Measurements from ENCODE around the gene CERS1. TPM values are rescaled to one million over a fixed set of nuclear protein-coding genes. Genes with fewer than 3 reads are reported as not detected.
"Not testable (repeated sequence)": the region's sequence is repeated elsewhere in the genome, so short reads cannot be mapped to it uniquely, and the experiment has no call there.

Gene CERS1
- total RNA-seq, 2 experiments from 2014 or later: not detected

DNA sequence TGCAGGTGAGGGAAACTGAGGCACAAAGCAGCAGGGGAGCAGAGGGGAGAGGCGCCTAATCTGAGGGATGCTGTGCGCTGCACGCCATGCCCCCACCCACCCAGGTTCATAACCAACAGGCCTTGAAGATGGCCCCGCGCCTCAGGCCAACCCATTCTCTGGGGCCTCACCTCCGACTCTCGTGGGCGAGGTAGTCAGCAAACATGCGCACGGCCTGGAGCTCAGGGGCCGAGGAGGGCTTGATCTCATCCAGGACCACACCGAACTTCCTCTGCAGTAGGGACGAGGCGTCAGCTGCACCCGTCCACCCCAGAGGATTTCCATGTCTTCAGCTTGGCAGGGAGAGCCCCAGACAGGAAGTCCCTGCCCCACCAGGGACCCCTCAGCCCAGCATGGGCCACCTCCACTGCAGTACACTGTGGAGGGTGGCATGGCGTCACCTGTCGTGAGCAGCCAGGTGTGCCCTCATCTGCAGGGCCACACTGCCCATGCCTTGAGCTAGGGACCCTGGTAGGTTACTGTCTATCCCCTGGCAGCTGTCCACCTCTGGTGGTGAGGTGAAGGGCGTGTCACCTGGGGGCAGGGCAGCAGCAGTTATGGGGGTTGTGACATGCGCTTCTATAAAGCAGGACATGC is 15.0 kb upstream of the CERS1 start:
- POLR2A ChIA-PET: no interaction called here
- H3K27me3 Mint-ChIP-seq: no peaks in the 10 kb centered on the region
- no peak overlapping the region for H3K4me3 Mint-ChIP-seq
- ATAC-seq (ENCODE audit: low read depth): no peak
- H3K4me1 Mint-ChIP-seq: peaks cover 4% of the 10 kb centered on the region
- H3K36me3 Mint-ChIP-seq: peaks cover 10% of the 10 kb centered on the region
- no peak overlapping the region for H3K27ac Mint-ChIP-seq
- H3K9me3 Mint-ChIP-seq: peaks cover 2% of the 10 kb centered on the region
- DNase-seq: no peak

DNA sequence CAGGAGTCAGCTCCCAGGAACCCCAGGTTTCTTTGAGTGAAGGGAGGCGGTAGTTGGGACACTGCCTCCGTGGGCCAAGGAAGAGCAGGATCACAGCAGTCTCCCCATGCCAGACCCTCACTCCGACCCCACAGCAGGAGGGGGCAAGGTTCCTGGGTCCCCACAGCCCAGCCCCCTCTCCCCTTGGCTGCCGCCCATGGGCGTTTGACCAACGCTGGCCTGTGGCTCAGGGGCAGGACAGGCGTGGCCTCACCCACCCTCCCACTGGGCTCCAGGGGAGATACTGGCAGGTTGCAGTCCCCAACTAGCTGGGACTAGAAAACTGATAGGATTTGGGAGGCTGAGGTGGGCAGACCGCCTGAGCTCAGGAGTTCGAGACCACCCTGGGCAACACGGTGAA is 14.1 kb upstream of the CERS1 start:
- ATAC-seq (ENCODE audit: low read depth) (no peak), DNase-seq (no peak)
- Mint-ChIP-seq H3K27ac (no peak overlapping the region), H3K36me3 (peaks cover 12% of the 10 kb centered on the region), H3K4me3 (no peak overlapping the region), H3K27me3 (no peaks in the 10 kb centered on the region), H3K4me1 (peaks cover 2% of the 10 kb centered on the region), H3K9me3 (peaks cover 2% of the 10 kb centered on the region)
- POLR2A ChIA-PET: no interaction called here

DNA sequence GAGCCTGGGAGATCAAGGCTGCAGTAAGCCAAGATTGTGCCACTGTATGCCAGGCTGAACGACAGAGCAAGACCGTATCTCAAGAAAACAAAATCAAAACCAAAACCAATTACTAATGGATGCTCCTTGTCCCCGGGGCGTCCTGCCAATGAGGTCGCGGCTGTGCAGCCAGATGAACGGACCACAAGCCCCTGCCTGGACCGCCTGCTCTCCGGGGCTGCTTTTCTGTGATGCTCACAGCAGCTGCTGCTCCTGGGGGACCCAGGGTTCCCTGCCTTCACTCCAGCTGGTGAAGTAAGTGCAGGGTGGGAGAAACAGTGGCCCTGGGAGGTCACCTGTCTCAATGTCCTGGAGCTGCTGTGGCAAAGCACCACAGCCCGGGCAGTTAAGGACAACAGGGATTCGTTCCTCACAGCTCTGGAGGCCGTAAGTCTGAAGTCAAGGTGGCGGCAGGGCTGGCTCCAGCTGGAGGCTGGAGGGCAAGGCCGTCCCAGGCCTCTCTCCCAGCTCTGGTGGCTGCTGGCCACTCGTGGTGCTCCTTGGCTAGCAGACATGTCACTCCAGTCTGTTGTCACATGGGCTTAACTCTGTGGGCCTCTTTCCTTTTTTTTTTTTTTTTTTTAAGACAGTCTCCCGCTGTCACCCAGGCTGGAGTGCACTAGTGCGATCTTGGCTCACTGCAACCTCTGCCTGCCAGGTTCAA is 13.1 kb upstream of the CERS1 start:
- POLR2A ChIA-PET: no interaction called here
- Mint-ChIP-seq H3K36me3 (peaks cover 12% of the 10 kb centered on the region), H3K9me3 (peaks cover 2% of the 10 kb centered on the region), H3K4me1 (peaks cover 2% of the 10 kb centered on the region), H3K27me3 (no peaks in the 10 kb centered on the region), H3K4me3 (no peak overlapping the region), H3K27ac (no peak overlapping the region)
- ATAC-seq (ENCODE audit: low read depth) (no peak), DNase-seq (no peak)

DNA sequence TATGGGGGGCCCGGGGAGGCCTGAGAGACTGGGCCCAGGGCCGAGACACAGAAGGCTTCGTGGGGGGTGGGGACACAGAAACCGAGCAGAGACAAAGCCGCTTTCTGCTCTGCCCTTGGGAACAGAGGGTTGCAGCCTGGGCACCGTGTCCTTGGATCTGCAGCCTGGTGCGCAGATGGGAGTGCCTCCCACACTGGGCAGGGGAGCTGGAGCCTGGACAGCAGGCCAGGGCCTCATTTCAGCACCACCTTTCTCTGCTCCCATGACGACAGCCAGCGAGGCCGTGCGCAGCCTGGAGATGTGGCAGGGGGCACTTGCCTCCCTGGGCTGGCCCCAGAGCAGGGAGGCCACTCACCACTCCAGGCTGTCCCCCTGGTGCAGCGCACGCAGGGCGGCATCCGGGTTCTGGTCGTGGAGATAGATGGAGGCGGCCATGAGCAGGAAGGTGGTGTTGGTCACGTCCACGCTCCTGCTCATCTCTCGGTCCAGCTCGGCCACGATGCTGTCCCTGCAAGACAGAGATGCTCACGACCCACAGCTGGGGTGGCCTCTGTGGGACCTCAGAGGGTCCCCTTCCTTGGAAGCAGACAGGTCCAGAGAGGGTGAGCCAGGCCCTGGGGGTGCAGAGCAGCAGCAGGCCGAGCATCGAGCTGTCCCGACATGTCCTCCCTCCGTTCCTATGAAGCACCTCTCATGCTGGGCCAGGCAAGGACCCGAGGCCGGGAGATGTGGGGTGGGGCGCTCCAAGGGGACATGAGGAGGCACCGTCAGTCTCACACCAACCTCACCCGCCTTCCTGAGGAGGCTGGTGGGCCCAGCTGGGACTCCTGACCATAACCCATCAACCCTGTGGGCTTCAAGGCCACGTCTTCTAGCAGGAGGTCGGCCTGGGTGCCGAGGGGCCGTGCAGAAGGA is 10.9 kb upstream of the CERS1 start:
- POLR2A ChIA-PET: no interaction called here
- Mint-ChIP-seq H3K4me3 (no peak overlapping the region), H3K36me3 (peaks cover 4% of the 10 kb centered on the region), H3K4me1 (no peaks in the 10 kb centered on the region), H3K27ac (no peak overlapping the region), H3K9me3 (no peaks in the 10 kb centered on the region), H3K27me3 (no peaks in the 10 kb centered on the region)
- ATAC-seq (ENCODE audit: low read depth): no peak
- no peak for DNase-seq

DNA sequence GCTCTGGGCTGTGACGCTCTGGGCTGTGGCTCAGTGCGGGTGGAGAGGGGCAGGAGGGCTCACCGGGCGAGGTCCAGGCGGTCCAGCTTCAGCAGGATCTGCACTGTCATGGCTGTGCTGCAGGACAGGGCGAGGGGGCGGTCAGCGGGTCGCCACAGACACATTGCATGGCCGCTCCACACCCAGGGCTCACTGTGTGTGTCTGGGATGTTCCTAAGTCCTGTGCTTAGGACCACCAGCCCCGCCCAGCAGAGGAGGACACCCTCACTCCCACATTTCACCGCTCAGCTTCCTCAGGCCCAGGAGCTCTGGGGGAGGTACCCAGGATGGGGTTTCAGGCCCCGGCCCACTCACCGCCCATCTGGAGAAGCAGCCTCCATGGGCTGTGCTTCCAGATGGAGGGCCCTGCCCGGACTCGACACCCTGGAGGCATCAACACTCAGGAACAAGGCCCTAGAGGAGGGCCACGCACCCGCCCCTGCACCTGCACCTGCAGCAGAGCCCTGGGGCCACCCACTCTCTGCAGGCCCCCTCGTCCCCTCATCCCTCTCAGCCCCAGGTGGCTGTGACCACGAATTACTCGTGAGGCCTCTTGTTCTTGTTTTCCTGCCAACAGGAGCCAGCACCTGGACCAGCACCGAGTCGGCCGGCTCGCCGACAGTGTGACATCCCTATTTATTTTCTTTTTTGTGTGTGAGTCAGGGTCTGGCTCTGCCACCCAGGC is 9.7 kb upstream of the CERS1 start:
- no peaks in the 10 kb centered on the region for H3K9me3 Mint-ChIP-seq
- H3K4me3 Mint-ChIP-seq: no peak overlapping the region
- DNase-seq: no peak
- no peak for ATAC-seq (ENCODE audit: low read depth)
- H3K36me3 Mint-ChIP-seq: peaks cover 8% of the 10 kb centered on the region
- no peaks in the 10 kb centered on the region for H3K4me1 Mint-ChIP-seq
- POLR2A ChIA-PET: no interaction called here
- H3K27me3 Mint-ChIP-seq: no peaks in the 10 kb centered on the region
- no peak overlapping the region for H3K27ac Mint-ChIP-seq

DNA sequence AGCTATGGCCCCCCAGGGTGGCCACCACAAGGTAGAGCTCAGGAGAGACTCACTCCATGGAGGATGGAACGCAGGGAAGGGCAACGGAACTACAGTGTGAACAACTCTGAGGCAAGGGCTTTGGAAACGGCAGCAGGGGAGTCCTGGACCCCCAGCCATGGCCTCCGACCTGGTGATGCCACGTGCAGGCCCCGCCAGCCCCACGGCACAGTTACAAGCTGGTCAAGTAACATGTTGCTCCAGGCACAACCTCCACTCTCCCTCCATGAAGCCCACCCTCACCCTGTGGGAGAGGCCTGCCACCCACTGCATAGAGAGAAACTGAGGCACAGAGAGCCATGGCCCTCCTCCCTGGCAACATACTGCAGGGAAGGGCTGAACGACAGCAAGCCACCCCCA is 9.1 kb upstream of the CERS1 start:
- no peaks in the 10 kb centered on the region for H3K27me3 Mint-ChIP-seq
- DNase-seq (no peak), ATAC-seq (ENCODE audit: low read depth) (no peak)
- H3K9me3 Mint-ChIP-seq: no peaks in the 10 kb centered on the region
- H3K27ac Mint-ChIP-seq: no peak overlapping the region
- no peak overlapping the region for H3K4me3 Mint-ChIP-seq
- POLR2A ChIA-PET: no interaction called here
- H3K4me1 Mint-ChIP-seq: no peaks in the 10 kb centered on the region
- peaks cover 8% of the 10 kb centered on the region for H3K36me3 Mint-ChIP-seq

DNA sequence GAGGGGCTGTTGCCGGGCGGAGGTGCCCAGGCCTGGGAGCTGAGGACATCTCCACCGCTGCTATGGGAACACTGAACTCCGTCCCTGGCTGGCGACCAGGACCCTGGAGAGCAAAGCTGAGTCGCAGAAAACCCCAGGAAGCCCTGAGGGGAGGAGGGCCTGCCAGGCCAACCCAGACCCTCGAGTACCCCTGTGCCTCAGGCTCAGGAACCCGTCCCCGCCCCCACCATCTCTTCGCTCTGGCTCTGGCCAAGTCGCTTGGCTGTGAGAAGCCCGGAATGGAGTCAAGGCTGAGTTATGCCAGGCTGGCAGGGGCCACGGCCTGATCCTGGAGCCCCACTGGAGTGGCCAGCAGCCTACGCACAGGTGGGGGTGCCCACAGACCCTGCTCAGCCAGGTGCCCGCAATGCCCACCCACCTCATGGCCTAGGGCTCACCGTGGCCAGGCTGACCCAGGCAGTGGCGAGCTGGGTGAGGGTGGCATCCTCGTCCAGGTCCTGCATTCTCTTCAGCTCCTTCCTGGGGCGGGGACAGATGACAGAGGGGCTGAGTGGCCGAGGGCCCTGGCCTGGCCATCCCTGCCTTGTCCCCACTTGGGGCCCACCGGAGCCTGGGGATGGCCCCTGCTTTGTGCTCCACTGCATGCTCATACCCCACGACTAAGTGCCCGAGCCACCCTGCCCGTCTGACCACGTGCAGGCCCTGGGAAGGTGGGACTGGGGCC is 8.5 kb upstream of the CERS1 start:
- no peak overlapping the region for H3K4me3 Mint-ChIP-seq
- H3K27ac Mint-ChIP-seq: no peak overlapping the region
- no peak for DNase-seq
- no peak for ATAC-seq (ENCODE audit: low read depth)
- POLR2A ChIA-PET: no interaction called here
- peaks cover 8% of the 10 kb centered on the region for H3K36me3 Mint-ChIP-seq
- H3K9me3 Mint-ChIP-seq: no peaks in the 10 kb centered on the region
- H3K4me1 Mint-ChIP-seq: no peaks in the 10 kb centered on the region
- no peaks in the 10 kb centered on the region for H3K27me3 Mint-ChIP-seq

DNA sequence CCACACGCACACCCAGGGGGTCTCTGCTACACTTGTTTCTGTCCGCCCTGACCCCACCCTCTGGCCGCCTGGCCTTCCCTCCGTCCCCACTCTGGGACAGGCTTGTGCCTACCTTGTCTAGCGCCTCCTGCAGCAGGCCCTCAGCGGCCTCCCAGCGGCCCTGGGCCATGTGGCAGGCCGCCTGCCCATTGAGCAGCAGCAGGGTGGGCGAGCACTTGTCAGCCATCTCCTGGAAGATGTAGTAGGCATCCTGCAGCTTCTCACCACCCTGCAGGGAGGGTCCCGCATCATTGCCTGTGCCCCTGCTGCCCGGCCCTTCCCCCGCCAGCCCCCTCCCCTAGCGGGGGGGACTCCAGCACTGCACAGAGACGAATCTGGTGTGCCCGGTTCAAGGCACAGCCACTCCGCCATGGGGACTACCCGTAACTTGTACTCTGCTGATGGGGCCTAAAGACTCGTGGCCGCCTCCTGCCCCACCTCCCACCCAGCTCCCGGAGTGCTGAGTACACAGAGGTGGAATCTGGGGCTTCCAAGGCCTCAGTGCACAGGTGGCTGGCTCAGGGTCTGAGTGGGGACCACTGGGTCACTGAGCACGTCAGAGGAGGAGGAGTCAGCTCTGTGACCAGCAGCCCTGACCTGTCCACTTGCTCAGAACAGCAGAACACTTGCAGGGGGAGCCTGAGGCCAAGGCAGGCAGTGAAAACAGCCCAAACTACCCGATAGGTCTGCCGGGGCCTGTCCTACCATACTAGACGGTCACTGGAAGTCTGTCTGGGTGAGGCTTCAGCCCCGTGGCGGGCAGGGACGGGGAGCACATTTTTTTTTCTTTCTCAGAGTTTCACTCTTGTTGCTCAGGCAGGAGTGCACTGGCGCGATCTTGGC is 7.4 kb upstream of the CERS1 start:
- DNase-seq (no peak), ATAC-seq (ENCODE audit: low read depth) (no peak)
- H3K4me1 Mint-ChIP-seq: no peaks in the 10 kb centered on the region
- H3K36me3 Mint-ChIP-seq: peaks cover 8% of the 10 kb centered on the region
- no peak overlapping the region for H3K27ac Mint-ChIP-seq
- no peaks in the 10 kb centered on the region for H3K27me3 Mint-ChIP-seq
- H3K4me3 Mint-ChIP-seq: no peak overlapping the region
- POLR2A ChIA-PET: no interaction called here
- no peaks in the 10 kb centered on the region for H3K9me3 Mint-ChIP-seq

DNA sequence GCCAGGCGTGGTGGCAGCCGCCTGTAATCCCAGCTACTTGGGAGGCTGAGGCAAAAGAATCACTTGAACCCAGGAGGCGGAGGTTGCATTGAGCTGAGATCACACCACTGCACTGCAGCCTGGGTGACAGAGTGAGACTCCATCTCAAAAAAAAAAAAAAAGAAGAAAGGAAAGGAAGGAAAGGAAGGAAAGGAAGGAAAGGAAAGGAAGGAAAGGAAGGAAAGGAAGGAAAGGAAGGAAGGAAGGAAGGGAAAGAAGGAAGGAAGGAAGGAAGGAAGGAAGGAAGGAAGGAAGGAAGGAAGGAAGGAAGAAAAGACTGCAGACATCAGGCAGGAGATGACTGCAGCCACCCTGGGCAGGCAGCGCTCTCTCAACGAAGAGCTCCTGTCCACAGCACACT is 6.6 kb upstream of the CERS1 start:
- ATAC-seq (ENCODE audit: low read depth); POLR2A ChIA-PET; H3K4me3 Mint-ChIP-seq; H3K9me3 Mint-ChIP-seq; H3K27me3 Mint-ChIP-seq; DNase-seq; H3K4me1 Mint-ChIP-seq; H3K36me3 Mint-ChIP-seq; H3K27ac Mint-ChIP-seq: not testable (repeated sequence)

DNA sequence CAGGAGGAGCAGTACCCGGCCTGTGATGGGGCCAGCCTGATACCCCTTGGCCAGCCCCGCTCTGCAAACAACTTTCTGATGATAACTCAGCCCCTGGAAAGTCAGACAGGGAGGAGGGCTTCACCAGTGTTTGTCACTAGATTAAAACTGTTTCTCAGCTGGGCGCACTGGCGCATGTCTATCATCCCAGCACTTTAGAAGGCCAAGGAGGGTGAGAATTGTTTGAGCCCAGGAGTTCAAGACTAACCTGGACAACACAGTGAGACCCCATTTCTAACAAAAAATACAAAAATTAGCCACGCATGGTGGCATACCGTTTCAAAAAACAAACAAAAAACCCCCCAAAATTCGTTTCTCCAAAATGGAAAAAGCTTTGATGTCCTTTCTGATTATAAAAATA is 5.5 kb upstream of the CERS1 start:
- peaks cover 4% of the 10 kb centered on the region for H3K4me1 Mint-ChIP-seq

DNA sequence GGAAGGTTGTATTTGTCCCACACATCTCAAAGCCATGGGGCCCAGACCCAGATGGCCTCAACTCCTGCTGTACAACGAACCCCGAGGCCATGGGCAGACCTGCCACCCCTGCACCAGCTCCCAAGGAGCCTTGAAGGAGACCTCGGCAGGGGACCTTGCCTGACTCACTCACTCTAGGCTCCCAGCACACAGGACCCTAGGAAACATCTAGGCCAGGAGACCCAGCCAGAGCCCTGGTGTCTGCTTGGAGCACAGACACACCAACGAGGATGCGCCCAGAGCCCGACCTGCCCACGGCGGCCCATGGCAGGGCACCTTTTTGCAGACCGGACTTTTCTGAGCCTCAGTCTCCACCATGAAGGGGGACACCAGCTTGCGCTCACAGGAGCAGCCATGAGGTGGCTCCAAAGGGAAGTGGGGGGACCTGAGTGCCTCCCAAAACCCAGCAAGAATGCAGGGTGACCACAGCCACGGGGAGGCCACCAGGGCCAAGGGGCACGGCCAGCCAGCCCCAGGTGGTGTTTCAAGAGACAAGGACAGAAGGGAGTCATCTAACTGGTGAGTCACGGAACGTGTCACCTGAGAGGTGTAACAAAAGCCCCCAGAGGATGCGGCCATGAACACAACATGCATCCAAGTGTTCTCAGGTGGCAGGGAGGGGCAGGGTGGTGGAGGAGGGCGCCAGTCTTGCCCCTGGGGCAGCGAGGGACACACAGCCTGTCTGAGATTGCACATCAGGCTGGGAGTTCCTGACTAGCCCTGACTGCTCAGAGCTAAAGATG is 4.9 kb upstream of the CERS1 start:
- H3K4me1 Mint-ChIP-seq: peaks cover 6% of the 10 kb centered on the region
- POLR2A ChIA-PET: no interaction called here
- no peak for DNase-seq

More for the DNA sequence above, 5.5 kb upstream of the CERS1 start:
- Mint-ChIP-seq H3K27me3 (peaks cover 14% of the 10 kb centered on the region), H3K9me3 (no peaks in the 10 kb centered on the region), H3K27ac (no peak overlapping the region), H3K36me3 (peaks cover 8% of the 10 kb centered on the region), H3K4me3 (no peak overlapping the region)
- no peak for ATAC-seq (ENCODE audit: low read depth)
- POLR2A ChIA-PET: no interaction called here
- DNase-seq: no peak

More for the DNA sequence above, 4.9 kb upstream of the CERS1 start:
- Mint-ChIP-seq H3K27ac (no peak overlapping the region), H3K9me3 (no peaks in the 10 kb centered on the region), H3K36me3 (peaks cover 10% of the 10 kb centered on the region), H3K4me3 (no peak overlapping the region), H3K27me3 (peaks cover 16% of the 10 kb centered on the region)
- ATAC-seq (ENCODE audit: low read depth): no peak

Data from activated naive CD8-positive, alpha-beta T cell treated with anti-CD3 and anti-CD28 coated beads, Interleukin-2, amount 10 ng/mL, durations not matched to agents 7 days and 5 days (primary cell).